ENCODE measurements around the gene IFNG. TPM values are rescaled to one million over a fixed set of nuclear protein-coding genes. Genes with fewer than 3 reads are reported as not detected.

The IFNG gene
- total RNA-seq, 1 experiment from 2014 or later = 0.44 TPM

DNA sequence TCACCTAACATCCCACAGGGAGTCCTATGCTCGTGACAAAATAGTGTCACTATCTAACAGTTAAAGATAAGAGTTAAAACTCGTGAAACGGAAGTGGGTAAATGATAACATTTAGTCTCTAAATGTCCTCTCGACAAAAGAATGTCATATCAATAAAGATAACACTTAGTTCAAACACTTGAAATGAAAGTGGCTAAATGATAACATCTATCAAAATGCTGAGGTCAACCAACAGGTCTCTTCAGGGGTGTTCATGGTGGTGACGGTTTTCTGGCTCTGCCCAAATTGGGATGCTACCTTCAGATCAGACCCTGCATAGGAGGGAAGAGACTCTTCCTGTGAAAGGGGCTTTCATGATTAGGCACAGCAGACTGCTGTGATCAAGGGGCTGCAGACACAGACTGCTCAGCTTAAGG is 43.9 kb upstream of the IFNG start:
- intact Hi-C loops (cut with micrococcal nuclease) = no loop called here
- no peak overlapping the region for H3K27ac ChIP-seq (ENCODE audit: low read depth, low read length)
- CTCF ChIA-PET = no interaction called here
- no TSS peak for BruUV-seq (replicated peaks)
- H3K4me2 ChIP-seq (ENCODE audit: low read length) = no peak overlapping the region
- TF ChIP-seq, protein P1, sequence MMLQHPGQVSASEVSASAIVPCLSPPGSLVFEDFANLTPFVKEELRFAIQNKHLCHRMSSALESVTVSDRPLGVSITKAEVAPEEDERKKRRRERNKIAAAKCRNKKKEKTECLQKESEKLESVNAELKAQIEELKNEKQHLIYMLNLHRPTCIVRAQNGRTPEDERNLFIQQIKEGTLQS (IDR thresholded peaks at IDR 0.05) = no peak
- TF ChIP-seq TCF7L2 (IDR thresholded peaks at IDR 0.05; ENCODE audit: borderline replicate concordance, extremely low read depth, insufficient read depth, insufficient read length) = no peak
- TF ChIP-seq POLR2A (IDR thresholded peaks at IDR 0.05; ENCODE audit: borderline replicate concordance, extremely low read depth, insufficient read depth, insufficient read length) = no peak
- TF ChIP-seq, protein P2, sequence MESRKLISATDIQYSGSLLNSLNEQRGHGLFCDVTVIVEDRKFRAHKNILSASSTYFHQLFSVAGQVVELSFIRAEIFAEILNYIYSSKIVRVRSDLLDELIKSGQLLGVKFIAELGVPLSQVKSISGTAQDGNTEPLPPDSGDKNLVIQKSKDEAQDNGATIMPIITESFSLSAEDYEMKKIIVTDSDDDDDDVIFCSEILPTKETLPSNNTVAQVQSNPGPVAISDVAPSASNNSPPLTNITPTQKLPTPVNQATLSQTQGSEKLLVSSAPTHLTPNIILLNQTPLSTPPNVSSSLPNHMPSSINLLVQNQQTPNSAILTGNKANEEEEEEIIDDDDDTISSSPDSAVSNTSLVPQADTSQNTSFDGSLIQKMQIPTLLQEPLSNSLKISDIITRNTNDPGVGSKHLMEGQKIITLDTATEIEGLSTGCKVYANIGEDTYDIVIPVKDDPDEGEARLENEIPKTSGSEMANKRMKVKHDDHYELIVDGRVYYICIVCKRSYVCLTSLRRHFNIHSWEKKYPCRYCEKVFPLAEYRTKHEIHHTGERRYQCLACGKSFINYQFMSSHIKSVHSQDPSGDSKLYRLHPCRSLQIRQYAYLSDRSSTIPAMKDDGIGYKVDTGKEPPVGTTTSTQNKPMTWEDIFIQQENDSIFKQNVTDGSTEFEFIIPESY (IDR thresholded peaks at IDR 0.05; ENCODE audit: extremely low read depth, insufficient replicate concordance, low read length) = no peak
- TF ChIP-seq SP1 (IDR thresholded peaks at IDR 0.05; ENCODE audit: low read depth) = no peak
- TF ChIP-seq SIN3A (IDR thresholded peaks at IDR 0.05; ENCODE audit: low read depth) = no peak
- no peak for TF ChIP-seq EZH2 (IDR thresholded peaks at IDR 0.05)
- no peak for TF ChIP-seq SRF (IDR thresholded peaks at IDR 0.05; ENCODE audit: low read depth)
- no peak for TF ChIP-seq CBX3 (IDR thresholded peaks at IDR 0.05; ENCODE audit: low read depth)
- TF ChIP-seq YY1 (IDR thresholded peaks at IDR 0.05; ENCODE audit: extremely low read depth, insufficient replicate concordance, low read depth, low read length) = no peak
- TF ChIP-seq JUND (IDR thresholded peaks at IDR 0.05) = no peak
- TF ChIP-seq, protein P3, sequence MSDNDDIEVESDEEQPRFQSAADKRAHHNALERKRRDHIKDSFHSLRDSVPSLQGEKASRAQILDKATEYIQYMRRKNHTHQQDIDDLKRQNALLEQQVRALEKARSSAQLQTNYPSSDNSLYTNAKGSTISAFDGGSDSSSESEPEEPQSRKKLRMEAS (IDR thresholded peaks at IDR 0.05) = no peak
- no peak for TF ChIP-seq POLR2AphosphoS5 (IDR thresholded peaks at IDR 0.05; ENCODE audit: low read depth, low read length)
- no peak for TF ChIP-seq FOSL1 (IDR thresholded peaks at IDR 0.05; ENCODE audit: low read depth)
- TF ChIP-seq ZNF274 (IDR thresholded peaks at IDR 0.05; ENCODE audit: low read depth, low read length) = no peak
- TF ChIP-seq, protein P4, sequence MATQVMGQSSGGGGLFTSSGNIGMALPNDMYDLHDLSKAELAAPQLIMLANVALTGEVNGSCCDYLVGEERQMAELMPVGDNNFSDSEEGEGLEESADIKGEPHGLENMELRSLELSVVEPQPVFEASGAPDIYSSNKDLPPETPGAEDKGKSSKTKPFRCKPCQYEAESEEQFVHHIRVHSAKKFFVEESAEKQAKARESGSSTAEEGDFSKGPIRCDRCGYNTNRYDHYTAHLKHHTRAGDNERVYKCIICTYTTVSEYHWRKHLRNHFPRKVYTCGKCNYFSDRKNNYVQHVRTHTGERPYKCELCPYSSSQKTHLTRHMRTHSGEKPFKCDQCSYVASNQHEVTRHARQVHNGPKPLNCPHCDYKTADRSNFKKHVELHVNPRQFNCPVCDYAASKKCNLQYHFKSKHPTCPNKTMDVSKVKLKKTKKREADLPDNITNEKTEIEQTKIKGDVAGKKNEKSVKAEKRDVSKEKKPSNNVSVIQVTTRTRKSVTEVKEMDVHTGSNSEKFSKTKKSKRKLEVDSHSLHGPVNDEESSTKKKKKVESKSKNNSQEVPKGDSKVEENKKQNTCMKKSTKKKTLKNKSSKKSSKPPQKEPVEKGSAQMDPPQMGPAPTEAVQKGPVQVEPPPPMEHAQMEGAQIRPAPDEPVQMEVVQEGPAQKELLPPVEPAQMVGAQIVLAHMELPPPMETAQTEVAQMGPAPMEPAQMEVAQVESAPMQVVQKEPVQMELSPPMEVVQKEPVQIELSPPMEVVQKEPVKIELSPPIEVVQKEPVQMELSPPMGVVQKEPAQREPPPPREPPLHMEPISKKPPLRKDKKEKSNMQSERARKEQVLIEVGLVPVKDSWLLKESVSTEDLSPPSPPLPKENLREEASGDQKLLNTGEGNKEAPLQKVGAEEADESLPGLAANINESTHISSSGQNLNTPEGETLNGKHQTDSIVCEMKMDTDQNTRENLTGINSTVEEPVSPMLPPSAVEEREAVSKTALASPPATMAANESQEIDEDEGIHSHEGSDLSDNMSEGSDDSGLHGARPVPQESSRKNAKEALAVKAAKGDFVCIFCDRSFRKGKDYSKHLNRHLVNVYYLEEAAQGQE (IDR thresholded peaks at IDR 0.05; ENCODE audit: low read depth) = no peak
- H3K4me3 ChIP-seq (replicated peaks in 1 of 2; ENCODE audit: low read depth in 1 of 2, low read length in 2 of 2) = no peak overlapping the region
- RAD21 ChIA-PET (ENCODE audit: low non-redundant PET in 1 of 2, low total read pairs in 2 of 2, uncharacterized antibody in 2 of 2, unreplicated experiment in 2 of 2) = no interaction called here
- H3K9me2 ChIP-seq (ENCODE audit: insufficient read depth) = no peaks in the 10 kb centered on the region
- H4K20me1 ChIP-seq (ENCODE audit: insufficient read depth) = no peaks in the 10 kb centered on the region
- DNase-seq (ENCODE audit: low read depth, low spot score) (no peak), ATAC-seq (no peak)
- POLR2A ChIA-PET = no interaction called here
- H3K36me3 ChIP-seq (ENCODE audit: control insufficient read depth in 1 of 2, insufficient read depth in 2 of 2, low read length in 2 of 2) = no peaks in the 10 kb centered on the region
- H3K79me2 ChIP-seq (ENCODE audit: insufficient read depth, low read length) = no peaks in the 10 kb centered on the region
- no peaks in the 10 kb centered on the region for H3K9me3 ChIP-seq (ENCODE audit: control insufficient read depth in 1 of 2, insufficient read depth in 1 of 2, low read depth in 1 of 2, low read length in 2 of 2)
- no peaks in the 10 kb centered on the region for H3K27me3 ChIP-seq (ENCODE audit: insufficient read depth, low read length)
- H3K9ac ChIP-seq (ENCODE audit: low read length) = no peak overlapping the region
- H2AFZ ChIP-seq (ENCODE audit: low read depth, low read length, poor library complexity, severe bottlenecking) = no peak overlapping the region
- H3K4me1 ChIP-seq (ENCODE audit: control insufficient read depth in 1 of 2, insufficient read depth in 2 of 2, low read length in 2 of 2) = peaks cover 0 to under 1% of the 10 kb centered on the region in 2 experiments; a peak in 1 of 4 replicates
